NCI-H774 (cell line): Measurements from ENCODE around the gene PRPH.
A peak's percentile ranks its signal among the peaks of the same experiment; 100 is the strongest.

ENCODE experiments used
- DNase-seq: peaks from one replicate; lab custom pipeline; 2025; lab: John Stamatoyannopoulos, UW

PRPH gene

DNA sequence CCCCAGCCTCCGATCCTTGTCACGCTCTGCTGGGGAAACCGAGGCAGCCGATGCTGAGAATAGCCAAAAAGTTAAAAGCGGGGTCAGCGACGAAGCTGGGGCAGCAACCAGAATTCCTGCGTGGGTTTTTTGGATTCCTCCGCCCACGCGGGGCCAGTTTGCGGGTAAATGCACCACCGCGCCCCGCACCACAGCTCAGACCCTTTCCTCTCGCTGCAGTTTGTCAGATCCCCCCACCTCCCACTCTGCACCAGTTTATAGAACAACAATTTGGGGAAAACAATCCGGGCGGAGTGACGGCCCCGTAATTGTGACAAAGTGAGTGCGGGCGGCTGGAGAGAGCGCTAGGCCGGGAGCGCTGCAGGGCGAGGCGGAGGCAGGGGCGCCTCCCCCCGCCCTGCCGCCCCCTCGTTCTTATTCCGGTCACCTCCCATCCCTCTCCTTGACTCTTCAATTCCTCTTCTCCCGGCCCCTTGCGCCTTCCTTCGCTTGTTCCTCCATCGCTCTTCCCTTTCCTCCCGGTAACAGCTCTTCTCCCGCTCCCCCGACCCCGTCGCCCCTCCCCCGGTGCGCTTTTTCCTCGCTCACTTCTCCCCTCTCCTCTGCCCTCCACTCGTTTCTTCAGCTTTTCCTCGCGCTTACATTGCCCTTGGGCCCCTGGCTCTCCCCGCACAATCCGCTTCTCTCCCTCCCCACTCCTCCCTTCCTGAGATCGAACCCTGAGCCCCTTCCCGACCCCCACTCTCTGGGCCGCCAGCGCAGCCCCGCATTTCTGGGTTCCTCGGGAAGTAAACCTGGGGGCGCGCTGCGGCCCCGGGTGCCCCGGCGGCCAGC, 51.1 kb downstream of the PRPH start:
- DNase-seq, result no peak

DNA sequence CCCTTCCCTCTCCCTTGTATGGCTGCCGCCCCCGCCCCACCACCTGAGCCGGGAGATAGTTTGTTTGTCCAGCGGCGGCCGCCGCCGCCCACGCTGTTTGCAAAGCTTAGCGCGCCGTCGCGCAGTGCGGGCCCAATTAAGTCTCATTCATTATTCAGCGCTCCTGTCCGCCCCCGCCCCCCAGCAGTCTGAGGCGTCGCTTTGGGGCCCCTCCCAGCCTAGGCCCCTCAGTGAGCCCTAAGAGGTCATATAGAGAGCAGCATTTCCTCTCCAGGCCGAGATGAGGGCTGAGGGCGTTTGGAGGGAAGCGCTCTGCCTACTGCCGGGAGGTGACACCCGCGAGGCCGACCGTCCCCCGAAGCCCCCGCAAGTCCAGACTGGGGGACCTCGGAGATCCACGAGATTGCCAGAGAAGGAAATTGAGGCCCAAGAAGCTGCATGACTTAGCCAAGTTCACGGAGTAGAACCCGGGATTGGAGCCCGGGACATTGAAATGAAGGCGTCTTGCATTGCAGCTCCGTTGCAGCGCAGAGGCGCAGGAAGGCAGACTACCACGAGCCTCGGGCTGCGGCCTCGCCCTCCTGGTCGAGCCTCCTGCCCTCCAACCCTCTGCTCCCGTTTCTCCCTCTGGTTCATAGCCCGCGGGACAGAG, 51.8 kb downstream of the PRPH start, which contains the start of gene DNAJC22:
TSS of gene DNAJC22 (plus strand) at position 230 of the 652 bp plus-strand sequence. CDS start 1,985 bp downstream, outside the sequence.
- peak; percentile 31 for DNase-seq

DNA sequence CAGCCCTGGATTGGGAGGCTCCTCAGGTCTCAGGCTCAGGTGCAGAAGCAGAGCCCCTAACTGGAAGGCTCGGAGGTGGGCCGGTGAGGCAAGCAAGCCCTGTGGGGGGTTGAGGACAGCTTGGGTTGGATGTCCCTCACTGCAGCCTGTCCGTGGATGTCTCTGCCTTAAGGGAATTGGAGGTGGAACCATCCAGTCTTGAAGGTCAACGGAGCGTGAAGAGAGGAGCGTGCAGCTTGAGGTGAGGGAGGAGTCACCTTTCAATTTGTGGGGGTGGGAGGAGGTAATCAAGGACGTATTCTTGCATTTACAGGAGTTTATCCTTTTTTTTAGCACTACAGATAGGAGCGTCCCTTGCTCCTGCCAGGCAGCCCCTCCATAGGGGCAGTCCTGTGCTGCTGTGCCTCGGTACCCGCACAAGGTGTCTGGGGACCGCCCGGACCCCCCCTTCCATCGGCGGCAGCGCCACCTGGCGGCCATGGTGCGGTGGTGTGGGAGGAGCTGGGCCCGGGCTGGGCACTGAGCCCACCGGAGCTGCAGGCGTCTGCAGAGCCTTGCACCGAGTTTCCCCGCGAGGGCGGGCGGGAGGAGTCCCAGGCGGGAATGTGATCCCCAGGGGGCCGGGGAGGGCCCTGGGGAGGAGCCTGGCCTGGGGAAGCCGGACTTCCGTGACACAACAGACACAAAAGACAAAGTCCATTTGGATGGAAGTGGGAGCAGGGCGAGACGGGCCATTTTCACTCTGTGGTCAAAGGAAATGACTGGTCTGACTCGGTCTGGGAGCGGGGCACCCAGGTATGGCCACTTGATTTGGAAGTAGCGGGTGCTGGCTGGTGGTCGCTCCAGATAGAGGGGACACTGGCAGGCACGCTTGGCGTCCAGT, 52.6 kb downstream of the PRPH start:
- peak; percentile 87 for DNase-seq
